Thyroid gland (tissue), 4 donors: ENCODE results near the gene C22orf42.
"Not testable (repeated sequence)": the region's sequence is repeated elsewhere in the genome, so short reads cannot be mapped to it uniquely, and the experiment has no call there.

Experiments
- POLR2A ChIP-seq, 2 donors: fragments of 450-650 bp; IDR thresholded peaks; one replicate each; pipeline ENCODE4 v1.6.1; 2017; ENCODE audit warnings: antibody characterized with exemption in 2 of 2, mild to moderate bottlenecking in 2 of 2, moderate library complexity in 1 of 2
- TF ChIP-seq, protein P1 (sequence below), 6 experiments: fragments of 200-600 bp in 3 of 6; fragments of 450-650 bp in 3 of 6; sonication (generic) in 3 of 6; IDR thresholded peaks; one replicate each; pipeline ENCODE4 v1.5.1; 2016 to 2019; ENCODE audit warnings: antibody characterized with exemption in 6 of 6, mild to moderate bottlenecking in 2 of 6, inconsistent platforms in 1 of 6, moderate library complexity in 1 of 6

DNA sequence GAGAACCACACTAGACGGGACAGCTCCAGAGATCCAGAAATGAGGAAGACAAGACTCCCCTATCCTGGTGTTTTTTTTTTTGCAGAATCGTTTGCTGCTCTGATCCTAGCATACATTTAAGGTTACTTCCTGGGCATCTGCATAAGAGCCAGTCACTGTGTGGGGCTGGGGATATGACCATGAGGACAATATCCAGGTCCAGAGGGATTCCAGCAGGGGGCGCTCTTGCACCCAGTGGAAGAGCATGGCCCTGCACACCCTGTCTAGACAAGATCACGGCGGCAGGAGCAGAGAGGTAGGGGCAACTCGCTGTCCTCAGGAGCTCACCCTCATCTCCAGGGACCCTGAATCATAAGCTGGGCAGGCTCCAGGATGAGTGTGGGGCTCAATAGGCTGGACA lies 18.4 kb downstream of the C22orf42 start:
- TF ChIP-seq, protein P1, sequence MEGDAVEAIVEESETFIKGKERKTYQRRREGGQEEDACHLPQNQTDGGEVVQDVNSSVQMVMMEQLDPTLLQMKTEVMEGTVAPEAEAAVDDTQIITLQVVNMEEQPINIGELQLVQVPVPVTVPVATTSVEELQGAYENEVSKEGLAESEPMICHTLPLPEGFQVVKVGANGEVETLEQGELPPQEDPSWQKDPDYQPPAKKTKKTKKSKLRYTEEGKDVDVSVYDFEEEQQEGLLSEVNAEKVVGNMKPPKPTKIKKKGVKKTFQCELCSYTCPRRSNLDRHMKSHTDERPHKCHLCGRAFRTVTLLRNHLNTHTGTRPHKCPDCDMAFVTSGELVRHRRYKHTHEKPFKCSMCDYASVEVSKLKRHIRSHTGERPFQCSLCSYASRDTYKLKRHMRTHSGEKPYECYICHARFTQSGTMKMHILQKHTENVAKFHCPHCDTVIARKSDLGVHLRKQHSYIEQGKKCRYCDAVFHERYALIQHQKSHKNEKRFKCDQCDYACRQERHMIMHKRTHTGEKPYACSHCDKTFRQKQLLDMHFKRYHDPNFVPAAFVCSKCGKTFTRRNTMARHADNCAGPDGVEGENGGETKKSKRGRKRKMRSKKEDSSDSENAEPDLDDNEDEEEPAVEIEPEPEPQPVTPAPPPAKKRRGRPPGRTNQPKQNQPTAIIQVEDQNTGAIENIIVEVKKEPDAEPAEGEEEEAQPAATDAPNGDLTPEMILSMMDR (IDR thresholded peaks at IDR 0.05) = peak in 1 of 6 experiments; percentile 21
- not testable (repeated sequence) for TF ChIP-seq POLR2A (IDR thresholded peaks at IDR 0.05)
